ENCODE measurements around the gene ART4.

Gene ART4

GRCh38 chr12:14810167-14810952, 33.0 kb downstream of the ART4 start:
- DNase-seq, result no peak

- DNase-seq, result no peak
These were observed 39.5 kb downstream of the ART4 start for GRCh38 chr12:14803830-14804160.

DNA sequence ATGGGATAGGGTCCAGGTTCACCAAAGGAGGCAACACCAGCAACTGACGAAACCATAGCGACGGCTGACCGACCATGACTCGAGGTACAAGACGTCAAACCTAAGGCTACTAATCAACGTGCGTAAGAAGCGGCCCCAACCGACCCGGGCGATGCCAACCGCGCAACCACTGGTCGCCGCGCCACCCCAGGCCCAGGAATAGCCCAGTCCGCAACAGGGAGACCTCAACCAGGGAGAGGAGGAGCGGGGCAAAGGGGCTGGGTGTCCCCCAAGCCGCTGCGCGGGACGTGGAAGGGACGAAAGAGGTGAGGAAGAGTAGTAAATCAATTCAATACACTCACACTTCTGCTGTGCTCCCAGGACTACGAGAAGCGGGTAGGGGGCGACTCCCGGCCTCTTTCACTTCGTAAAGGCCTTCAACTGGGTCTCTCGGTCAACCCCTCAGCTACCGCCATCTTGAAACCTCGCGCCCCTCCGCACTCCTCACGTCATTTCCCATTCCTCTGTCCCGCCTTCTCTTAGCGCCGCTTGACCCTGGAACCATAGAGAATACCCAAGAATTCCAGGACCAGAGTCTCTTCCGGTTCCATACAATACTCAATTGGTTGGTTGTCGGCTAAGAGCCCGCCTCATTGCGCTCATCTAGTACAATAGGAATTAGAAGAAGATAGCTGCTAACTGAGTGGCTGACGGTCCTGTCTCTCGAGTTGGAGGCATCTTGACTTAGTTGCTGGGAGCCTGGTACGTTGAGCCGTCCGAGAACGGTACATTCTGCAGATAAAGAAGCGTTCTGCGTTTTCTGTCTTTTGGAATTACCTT, 40.1 kb downstream of the ART4 start, which contains the start of the genes C12orf60 and WBP11:
Gene C12orf60, plus strand, starts transcription at position 660 of the 819 bp plus-strand sequence. CDS start 19,266 bp downstream, outside the sequence.
Gene WBP11, minus strand, starts transcription at position 468 of the 819 bp plus-strand sequence. CDS start 2,095 bp downstream, outside the sequence.
- DNase-seq, result peak; percentile 96

DNA sequence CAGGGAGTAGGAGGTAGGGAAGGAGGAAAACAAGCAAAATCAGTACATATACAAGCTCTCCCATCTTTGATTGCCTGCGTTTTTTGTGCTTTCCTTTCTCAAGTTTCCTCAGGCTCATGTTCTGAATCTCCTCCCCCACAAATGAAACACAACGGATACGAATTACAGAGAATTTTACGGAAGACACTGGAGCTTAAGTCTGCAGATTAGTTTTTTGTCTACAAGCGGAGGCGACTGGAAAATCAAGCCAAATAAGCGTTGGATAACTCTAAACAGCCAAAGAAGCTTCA, 40.7 kb downstream of the ART4 start:
- DNase-seq, result no peak

DNA sequence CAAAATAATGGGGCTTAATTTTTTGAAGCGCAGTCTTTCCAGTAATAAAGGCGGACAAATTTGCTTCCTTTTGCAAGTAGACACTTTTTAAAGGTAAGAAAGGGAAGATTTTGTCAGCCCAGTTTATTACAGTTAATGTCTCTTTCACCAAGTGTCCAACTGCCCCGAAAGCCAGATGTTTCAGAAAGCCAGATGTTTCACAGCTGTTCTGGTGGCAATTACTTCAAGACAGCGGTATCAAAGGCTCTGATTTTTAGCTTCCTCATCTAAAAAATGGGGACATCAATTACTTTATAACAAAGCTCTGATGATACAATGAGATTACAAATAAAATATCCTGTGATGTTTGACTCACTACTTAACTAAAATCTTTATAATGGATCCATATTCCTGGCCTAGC, 41.1 kb downstream of the ART4 start:
- no peak for DNase-seq

GRCh38 chr12:14795028-14795448, 48.3 kb downstream of the ART4 start:
- no peak for DNase-seq

GRCh38 chr12:14785568-14785967, 57.8 kb downstream of the ART4 start:
- DNase-seq, result no peak

GRCh38 chr12:14784471-14784870, 58.9 kb downstream of the ART4 start:
- no peak for DNase-seq

DNA sequence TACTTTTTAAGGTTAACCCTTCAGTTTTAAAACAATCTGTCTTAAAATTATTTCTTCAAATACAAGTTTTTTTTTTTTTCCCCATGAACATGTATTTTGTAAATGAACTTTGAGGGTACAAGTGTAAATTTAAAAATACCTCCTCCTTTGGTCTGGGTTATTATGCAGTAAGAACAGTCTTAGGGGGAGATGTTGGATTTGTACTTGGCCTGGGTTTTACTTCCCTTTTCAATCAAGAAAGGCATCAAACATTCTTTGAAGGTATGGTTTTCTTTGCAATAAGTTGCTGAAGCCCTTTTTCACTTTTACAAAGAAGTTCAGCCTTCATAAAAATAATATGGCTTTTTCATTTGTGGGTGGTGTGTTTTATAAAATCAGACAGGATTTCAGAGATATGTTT, 60.6 kb downstream of the ART4 start:
- no peak for DNase-seq

DNA sequence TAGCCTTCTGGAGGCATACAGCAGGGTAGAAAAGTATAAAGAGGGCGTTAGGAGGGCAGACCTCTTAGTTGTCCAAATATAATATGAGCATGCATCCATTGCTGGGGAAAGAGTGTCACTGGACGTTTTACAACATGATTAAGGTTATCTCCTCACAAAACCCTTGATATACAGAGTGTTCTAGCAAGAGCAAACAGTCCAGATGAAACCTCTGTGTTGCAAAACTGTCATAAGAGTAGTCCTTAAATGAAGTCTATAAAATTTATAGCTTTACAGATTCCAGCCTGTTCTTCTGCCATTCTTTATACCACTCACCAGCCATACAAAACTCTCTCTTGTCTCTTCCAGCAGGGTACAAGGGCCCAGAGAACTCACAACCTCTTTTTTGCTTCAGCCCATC, 61.8 kb downstream of the ART4 start:
- no peak for DNase-seq

- no peak for DNase-seq
These were observed 62.5 kb downstream of the ART4 start for GRCh38 chr12:14780859-14781258.

- no peak for DNase-seq
These were observed 63.5 kb downstream of the ART4 start for GRCh38 chr12:14779834-14780233.

- no peak for DNase-seq
These were observed 66.1 kb downstream of the ART4 start for GRCh38 chr12:14777271-14777670.

DNA sequence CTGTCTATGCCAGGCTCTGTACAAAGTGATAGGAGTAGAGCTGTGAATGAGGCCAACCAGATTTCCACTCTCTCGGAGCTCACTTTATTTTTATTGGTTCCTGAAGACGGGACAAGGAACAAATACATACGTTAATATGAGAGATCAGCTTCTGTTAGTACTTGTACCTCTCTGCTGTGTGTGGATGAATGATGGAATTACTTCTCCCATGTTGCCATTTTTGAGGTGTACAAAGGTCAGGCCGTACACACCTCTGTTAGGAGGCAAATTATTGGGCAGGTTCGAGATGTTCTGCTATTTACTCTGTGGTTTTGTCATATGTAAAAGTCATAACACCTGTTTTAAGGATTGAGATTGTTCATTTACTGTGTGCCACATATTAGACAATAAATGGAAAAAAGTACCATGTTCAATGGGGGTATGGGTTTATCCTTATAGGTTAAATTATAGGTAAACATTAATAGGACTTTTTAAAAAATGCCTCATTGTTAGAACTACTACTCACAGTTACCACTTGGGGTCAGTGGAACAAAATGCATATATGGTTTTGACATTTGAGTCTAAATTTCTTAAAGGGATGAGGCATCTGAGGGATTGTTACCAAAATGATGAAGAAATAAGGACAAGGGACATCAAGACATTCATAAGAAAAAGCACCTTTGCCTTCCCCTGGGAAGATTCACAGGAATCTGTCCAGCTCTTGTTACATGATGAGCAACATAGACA, 66.9 kb downstream of the ART4 start:
- DNase-seq, result no peak

GRCh38 chr12:14775636-14775980, 67.7 kb downstream of the ART4 start:
- DNase-seq, result no peak
